ENCODE measurements around the gene GNA14.

DNA sequence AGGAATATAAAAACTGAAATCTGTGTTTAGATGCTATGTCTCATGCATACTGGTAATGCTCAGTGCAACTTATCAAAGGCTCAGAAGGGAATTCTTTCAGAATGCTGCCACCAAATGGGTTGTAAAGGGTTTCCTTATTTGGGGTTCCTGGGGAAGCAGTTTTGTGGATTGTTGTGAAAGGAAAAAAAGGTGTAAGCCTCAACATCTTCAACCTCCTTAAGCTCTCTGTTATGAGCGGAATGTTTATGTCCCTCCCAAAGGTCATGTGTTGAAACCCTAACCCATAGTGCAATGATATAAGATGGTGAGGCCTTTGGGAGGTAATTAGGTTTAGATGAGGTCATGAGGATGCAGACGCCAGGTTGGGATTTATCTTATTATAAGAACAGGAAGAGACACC, 41.6 kb downstream of the GNA14 start:
- TF ChIP-seq, protein P1, sequence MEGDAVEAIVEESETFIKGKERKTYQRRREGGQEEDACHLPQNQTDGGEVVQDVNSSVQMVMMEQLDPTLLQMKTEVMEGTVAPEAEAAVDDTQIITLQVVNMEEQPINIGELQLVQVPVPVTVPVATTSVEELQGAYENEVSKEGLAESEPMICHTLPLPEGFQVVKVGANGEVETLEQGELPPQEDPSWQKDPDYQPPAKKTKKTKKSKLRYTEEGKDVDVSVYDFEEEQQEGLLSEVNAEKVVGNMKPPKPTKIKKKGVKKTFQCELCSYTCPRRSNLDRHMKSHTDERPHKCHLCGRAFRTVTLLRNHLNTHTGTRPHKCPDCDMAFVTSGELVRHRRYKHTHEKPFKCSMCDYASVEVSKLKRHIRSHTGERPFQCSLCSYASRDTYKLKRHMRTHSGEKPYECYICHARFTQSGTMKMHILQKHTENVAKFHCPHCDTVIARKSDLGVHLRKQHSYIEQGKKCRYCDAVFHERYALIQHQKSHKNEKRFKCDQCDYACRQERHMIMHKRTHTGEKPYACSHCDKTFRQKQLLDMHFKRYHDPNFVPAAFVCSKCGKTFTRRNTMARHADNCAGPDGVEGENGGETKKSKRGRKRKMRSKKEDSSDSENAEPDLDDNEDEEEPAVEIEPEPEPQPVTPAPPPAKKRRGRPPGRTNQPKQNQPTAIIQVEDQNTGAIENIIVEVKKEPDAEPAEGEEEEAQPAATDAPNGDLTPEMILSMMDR (IDR thresholded peaks at IDR 0.05), result no peak
- no peak for TF ChIP-seq EP300 (IDR thresholded peaks at IDR 0.05)
